GOT3 (cell line): Measurements from ENCODE around the gene INKA2.
A peak's percentile ranks its signal among the peaks of the same experiment; 100 is the strongest.
"Not testable (repeated sequence)": the region's sequence is repeated elsewhere in the genome, so short reads cannot be mapped to it uniquely, and the experiment has no call there.

Experiments used
- DNase-seq: peaks from one replicate; lab custom pipeline; 2025; ENCODE audit warnings: mixed read lengths; lab: John Stamatoyannopoulos, UW

INKA2 gene

DNA sequence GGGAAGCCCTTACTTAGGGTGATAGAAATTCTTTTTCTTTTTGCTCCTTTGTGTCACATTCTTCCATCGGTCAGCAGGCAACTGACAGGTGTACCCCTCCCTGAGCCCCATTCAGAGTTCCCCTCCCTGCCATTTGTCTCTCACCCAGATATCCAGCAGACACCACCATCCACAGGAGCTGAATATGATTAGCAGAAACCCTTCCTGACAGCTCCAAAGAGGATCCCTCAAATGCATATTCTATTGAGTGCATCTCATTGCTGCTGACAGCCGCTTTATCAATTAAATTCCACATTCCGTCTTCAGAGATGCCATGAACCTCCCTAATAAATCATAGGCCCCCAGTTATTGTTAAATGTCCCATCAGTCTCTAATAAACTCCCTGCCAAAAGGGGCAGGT lies 10.4 kb upstream of the INKA2 start:
- DNase-seq, result no peak

- DNase-seq, result no peak
These were observed 8.8 kb upstream of the INKA2 start for GRCh38 chr1:111747947-111748346.

DNA sequence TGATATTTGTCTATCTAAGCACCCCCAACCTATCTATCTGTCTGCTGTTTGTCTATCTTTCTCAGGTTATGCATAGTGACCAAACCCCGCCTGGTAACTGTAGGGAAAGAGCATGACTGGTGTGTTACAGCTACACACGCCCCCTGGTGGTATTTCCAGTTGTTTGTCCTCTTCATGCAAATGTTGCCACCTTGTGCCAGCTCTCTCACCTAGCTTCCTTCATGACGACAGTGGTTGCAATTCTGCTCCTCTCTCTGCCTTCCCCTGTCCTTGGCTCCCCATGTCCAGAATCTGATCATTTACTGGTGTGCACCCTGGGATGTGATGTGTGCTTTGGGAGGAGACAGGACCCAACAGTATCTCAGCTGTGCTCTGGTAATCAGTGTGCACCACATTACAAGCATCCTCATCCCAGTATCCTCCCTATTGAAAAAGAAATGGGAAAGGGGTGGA lies 8.1 kb upstream of the INKA2 start:
- DNase-seq, result no peak

- DNase-seq, result no peak
These were observed 7.4 kb upstream of the INKA2 start for GRCh38 chr1:111746614-111746999.

GRCh38 chr1:111745675-111746613 lies 6.7 kb upstream of the INKA2 start:
- DNase-seq, result no peak

DNA sequence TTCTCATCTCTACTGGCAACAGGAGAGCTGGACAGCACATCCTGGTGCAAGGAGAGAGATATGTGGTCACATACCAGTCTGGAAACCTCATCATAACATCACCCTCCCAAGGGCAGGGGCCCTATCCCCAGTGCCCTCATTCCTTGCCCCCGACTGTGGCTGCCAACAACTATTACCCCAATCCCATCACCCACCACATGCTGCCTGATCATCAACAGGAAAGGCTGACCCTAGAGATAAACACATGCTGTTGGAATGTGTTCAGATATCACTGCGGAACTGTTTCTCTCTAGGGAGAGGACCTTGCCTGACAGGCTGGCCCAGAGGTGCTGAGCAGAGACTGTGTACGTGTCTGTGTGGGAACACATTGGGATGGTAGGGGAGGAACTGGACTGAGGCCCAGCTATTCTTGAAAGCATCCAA lies 4.5 kb upstream of the INKA2 start:
- DNase-seq, result peak; percentile 38

DNA sequence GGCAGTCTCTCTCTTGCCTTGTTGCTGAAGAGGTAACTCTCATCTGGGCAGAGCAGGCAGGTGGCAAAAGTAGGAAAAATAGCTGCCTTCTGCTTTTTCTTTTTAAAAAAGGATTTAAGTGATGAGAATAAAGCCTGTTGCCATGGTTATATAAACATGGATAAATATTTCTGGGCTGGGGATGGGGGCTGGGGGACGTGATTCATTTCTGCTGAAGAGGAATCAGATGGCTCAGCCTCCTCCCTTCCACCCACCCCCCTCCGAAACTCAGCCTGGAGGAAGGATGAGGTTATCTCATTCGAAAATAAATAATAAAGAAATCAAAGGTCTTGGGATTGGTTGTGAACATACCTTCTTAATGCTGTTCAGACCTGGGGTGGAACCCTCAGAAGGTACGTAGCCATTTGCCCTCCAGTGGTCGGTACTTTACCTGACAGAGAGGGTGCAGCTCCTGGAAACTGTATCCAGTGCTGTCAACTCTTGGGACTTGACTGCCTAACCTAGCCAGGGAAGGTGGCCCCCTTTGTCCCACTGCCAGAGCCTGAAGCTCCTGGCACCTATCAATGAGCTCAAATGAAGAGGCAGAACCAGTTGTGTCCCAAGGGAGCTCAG lies 3.8 kb upstream of the INKA2 start:
- no peak for DNase-seq

DNA sequence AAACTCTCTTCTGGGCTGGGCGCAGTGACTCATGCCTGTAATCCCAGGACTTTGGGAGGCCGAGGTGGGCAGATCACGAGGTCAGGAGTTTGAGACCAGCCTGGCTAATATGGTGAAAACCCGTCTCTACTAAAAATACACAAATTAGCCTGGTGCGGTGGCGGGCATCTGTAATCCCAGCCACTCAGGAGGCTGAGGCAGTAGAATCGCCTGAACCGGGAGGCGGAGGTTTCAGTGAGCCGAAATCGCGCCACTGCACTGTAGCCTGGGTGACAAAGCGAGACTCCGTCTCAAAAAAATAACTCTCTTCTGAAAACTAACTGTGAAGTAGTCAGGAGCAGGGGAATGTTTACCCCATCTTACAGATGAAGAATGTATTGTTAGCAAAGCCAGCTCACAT lies 3.1 kb upstream of the INKA2 start:
- DNase-seq, result not testable (repeated sequence)

- DNase-seq, result no peak
These were observed 950 bp upstream of the INKA2 start for GRCh38 chr1:111739925-111740765.

DNA sequence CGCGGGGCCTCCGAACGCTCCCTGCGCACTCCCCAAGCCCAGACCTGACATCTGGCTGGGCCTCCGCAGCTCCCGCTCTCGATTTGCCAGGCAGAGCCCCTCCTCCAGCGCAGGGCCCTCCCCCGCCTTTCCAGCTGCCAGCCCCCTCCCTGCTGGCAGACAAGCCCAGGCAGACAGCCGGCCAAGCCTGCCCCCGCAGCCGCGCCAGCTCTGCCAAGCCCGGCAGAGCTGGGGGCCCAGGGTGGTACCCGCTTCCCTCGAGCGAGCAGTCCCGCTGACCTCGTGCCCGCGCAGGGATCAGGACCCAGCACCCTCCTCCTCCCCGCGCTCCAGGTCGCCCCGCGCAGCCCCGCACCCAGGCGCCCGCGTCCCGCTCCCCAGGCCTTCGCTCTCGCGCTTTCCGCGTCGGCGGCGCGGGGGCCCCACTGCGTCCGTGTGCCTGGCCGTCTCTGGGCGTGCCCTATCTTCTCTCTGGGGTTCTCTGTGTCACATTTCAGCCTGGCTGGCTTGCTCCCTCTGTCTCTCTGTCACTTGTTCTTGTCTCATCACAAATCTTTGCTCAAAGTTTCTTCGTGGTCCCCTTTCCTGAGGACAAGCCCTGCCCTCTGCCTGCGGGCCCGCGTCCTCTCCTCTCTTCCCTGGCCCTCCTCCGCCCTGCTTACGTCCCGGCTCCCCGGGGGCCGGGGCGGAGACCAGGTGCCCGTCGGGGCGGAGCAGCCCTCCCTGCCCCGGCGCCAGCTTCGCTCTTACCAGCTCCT lies 580 bp downstream of the INKA2 start:
- peak; percentile 46 for DNase-seq

DNA sequence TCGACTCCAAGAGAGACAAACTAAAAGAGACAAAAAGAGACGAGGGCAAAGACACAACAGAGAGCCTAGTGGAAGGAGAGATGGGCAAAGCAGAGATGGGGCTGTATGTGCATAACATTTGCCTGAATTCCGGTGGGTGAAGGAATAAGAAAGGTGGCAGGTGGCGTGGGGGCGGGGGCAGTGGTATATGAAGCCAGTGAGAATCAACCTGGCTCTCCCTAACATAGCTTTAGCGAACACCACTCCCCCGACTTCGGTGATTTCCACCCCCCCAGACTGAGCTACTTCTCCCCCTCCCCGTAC lies 1.1 kb downstream of the INKA2 start:
- no peak for DNase-seq

DNA sequence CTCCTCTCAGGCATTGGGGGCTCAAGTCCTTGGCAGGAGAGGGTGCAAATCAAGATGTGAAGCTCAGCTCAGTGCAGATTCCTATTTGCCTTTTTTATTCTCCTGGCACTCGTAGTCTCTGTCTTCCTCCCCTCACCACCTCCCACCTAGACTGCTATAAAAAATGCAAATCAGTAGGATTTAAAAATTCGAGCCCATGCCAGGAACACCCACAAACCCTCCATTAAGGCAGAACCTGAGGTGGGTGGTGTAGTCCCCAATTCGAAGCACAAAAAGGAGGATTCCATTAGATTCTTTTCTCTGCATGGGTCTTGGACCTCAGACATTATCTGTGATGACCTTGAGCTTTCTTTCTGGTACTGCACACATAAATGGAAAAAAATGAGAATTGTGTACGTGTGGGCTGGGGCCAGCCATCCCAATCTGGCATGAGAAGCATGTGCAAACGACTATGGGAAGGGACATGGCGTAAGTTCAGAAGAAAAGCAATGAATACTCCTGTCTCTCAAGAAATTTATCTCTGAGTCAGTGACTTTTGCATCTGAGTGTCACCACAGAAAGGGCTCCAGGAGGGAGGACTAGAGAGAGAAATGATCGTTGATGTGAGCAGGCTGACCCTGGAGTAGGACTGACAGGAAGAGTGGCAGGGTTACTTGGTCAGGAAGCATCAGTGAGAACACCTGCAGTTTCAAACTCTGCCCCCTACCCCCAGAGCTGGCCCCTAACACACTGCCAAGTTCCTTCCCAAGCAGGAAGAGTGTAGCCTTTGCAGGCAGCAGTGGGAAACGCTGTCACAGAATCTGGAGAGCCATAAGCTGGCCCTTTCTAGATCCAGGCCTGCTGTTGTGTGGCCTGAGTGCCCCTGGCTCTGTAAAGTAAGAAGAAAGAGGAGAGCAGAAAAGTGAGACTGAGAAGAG lies 1.7 kb downstream of the INKA2 start:
- no peak for DNase-seq

- DNase-seq, result no peak
These were observed 2.5 kb downstream of the INKA2 start for GRCh38 chr1:111736548-111737215.

DNA sequence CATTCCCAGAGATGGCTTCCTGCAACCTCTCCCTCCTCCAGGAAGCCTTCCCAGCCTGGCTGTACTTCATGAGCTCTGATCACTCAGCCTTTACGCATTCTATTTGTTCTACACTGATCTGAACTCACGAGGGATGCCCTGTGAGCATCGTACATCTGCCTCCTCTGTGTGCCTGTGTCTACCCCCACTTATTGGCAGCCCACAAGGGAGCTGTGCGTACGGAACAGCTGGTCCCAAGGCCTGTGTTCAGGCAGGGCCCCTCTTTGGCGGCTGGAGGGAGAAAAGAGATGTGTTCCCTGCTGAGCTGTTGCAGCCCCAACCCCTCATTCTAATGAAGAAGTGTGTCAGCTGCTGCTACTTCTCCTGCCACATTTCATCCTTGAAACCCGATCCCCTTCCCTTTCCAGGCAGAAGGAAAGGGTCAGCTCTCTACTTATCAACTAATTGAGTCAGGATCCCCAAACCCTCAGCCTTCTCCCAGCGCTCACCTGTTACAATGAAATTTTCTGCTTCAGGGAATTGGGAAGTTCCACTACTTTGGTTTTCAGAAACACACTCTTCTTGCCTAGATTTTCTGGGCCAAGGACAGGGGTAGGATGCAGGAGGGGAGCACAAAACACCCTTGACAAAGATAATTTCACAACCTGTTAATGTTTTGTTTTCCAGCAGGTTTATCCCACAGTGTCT lies 3.2 kb downstream of the INKA2 start:
- no peak for DNase-seq

DNA sequence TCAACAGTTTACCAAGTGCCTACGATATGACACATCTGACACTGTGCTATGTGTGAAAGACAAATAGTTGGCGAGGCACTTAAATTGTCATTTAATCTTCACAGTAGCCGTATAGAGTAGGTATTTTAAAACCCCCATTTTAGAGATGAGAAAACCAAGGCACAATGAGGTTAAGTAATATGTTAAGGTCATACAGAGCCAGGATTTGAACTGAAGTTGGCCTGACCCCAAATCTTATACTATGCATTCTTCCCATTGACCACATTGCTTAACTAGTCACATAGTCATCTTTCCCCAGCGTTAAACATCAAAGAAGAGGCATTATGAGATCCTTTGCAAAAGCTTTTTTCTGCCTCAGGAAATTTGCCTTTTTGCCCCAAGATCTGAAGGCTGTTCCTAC lies 3.9 kb downstream of the INKA2 start:
- no peak for DNase-seq

DNA sequence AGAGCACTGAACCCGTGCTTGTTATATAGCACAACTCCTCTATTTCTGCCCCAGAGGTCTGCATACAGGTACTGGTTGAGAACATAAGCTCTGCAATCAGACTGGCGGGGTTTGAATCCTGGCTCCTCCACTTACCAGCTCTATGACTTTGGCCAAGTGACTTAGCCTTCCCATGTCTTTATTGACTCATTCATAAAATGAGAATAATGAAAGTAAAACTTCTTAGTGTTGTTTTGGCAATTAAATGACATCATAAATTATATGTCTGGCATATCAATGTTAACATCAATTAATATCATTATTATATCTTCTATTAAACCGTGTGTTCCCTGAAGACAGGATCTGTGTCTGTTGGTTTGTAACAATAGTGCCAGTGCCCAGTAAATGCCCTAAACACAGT lies 4.3 kb downstream of the INKA2 start:
- no peak for DNase-seq

DNA sequence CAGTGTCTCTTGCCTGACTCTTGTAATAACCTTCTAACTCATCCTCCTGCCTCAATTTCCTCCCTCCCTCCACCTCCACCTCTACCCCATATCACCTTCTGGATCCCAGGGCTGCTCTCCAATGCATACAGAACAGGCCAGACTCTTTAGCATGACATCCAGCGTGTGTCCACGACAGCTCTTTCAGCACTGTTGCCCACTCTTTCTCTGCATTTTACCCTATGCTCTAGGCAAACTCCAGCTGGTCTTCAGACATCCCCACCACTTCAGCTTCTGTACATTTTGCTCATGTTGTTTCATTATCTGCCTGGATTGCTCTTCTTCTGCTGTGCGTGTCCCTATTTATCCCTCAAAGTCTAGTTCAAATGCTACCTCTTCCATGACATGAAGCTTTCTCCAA lies 4.8 kb downstream of the INKA2 start:
- DNase-seq, result no peak

GRCh38 chr1:111733992-111734341 lies 5.2 kb downstream of the INKA2 start:
- DNase-seq, result no peak

DNA sequence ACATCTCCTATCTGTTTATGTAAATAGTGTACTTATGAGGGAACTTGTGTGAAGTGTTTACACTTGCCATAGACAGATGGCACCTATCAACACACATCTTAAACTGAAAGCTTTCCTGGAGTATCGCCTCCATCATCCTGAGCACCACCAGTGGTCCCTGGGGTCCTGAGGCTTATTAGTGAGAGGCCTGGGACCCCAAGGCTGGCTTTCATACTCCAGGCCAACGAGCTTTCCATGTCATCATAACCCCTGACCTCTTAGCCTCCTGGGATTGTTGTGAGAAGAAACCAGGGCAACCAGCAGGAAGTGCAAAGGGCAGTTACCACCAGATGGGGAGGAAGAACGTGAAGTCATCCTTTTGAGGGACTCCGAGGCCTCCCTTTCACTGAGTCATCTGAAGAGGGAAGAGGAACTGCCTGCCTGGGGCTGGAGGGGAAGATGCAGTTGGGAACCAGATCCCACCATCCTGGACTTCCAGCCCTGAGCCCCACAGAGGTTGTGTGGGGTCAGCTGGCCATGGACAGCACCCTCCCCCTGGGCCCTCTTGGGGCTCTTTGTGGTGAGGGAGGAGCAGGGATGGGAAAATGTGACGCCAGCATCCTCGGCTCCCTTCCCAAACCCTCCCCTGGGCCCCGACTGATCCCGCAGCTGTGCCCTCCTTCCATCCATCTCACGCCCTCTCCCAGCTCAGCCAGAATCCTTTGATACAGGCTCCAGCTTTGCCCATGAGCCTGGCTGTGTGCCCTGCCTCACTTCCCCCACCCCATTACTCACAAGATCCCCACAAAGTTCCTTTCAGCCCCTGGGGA lies 5.8 kb downstream of the INKA2 start:
- peak; percentile 37 for DNase-seq
